Heart left ventricle (tissue), 16 donors: ENCODE results near the gene PRKCI. TPM values are rescaled to one million over a fixed set of nuclear protein-coding genes. Genes with fewer than 3 reads are reported as not detected.
"Not testable (repeated sequence)": the region's sequence is repeated elsewhere in the genome, so short reads cannot be mapped to it uniquely, and the experiment has no call there.

Experiments
- ATAC-seq, 4 donors: fragments of 200-7000 bp; cut with Tn5 transposase; one replicate each; pipeline ENCODE4 v1.9.1; 2020 to 2022; ENCODE audit warnings: moderate library complexity in 4 of 4, mild to moderate bottlenecking in 3 of 4, moderate number of reproducible peaks in 1 of 4
- DNase-seq, 5 donors: peaks; one replicate each; pipeline ENCODE4 v3.0.0-alpha.2; 2020
- H3K27ac ChIP-seq, 12 donors: fragments of 200-600 bp; sonication (generic) in 4 of 12; one replicate each; pipeline versions ENCODE4 v1.5.0 to v1.8.0; 2016 to 2022; ENCODE audit warnings: mild to moderate bottlenecking in 2 of 12
- H3K27me3 ChIP-seq, 9 donors: fragments of 200-600 bp; sonication (generic) in 2 of 9; one replicate each; pipeline versions ENCODE4 v1.5.1 to v1.8.0; 2016 to 2022; ENCODE audit warnings: mild to moderate bottlenecking in 3 of 9
- H3K36me3 ChIP-seq, 9 donors: fragments of 200-600 bp; sonication (generic) in 2 of 9; one replicate each; pipeline versions ENCODE4 v1.5.0 to v1.8.0; 2018 to 2022; ENCODE audit warnings: mild to moderate bottlenecking in 2 of 9
- H3K4me1 ChIP-seq, 12 donors: fragments of 200-600 bp; sonication (generic) in 4 of 12; one replicate each; pipeline versions ENCODE4 v1.5.0 to v1.8.0; 2016 to 2022; ENCODE audit warnings: mild to moderate bottlenecking in 3 of 12
- H3K4me3 ChIP-seq, 12 donors: fragments of 200-600 bp; sonication (generic) in 4 of 12; one replicate each; pipeline versions ENCODE4 v1.5.0 to v1.8.0; 2017 to 2022; ENCODE audit warnings: mild to moderate bottlenecking in 9 of 12, moderate library complexity in 4 of 12
- H3K9me3 ChIP-seq, 12 donors: fragments of 200-600 bp; sonication (generic) in 4 of 12; one replicate each; pipeline versions ENCODE4 v1.5.0 to v1.8.0; 2016 to 2022; ENCODE audit warnings: mild to moderate bottlenecking in 1 of 12
- CTCF ChIP-seq, 12 donors: fragments of 200-600 bp; sonication (generic) in 4 of 12; IDR thresholded peaks; one replicate each; pipeline versions ENCODE4 v1.5.0 to v1.8.0; 2018 to 2022; ENCODE audit warnings: antibody characterized with exemption in 12 of 12, mild to moderate bottlenecking in 5 of 12
- POLR2A ChIP-seq, 2 donors: fragments of 450-650 bp; IDR thresholded peaks; one replicate each; pipeline ENCODE4 v1.6.1; 2017; ENCODE audit warnings: antibody characterized with exemption in 2 of 2, mild to moderate bottlenecking in 2 of 2, moderate library complexity in 2 of 2
- WGBS, 4 donors: extraction: QIAGEN DNeasy Blood & Tissue Kit in 2 of 4; methylation state at CpG; one replicate each; pipeline versions ENCODE4 v1.1.5 to v1.1.7; 2013 to 2018; 5-methylcytosine and 5-hydroxymethylcytosine counted together
- intact Hi-C, 10 donors: fragments of 100-400 bp; cut with DNase I; formaldehyde crosslinking; loops; one replicate each; pipeline versions ENCODE4 v1.11.1 to v1.14.2; 2022
- polyA plus RNA-seq, 2 donors: library from polyadenylated mRNA; stranded (reverse); fragments of 200-250 nt; gene quantifications; one replicate each; pipeline ENCODE4 v1.2.3, GENCODE V29; 2013
- total RNA-seq, 9 donors: library from RNA; depleted of rRNA in 2 of 9; stranded (reverse); fragments of >200 nt in 2 of 9; fragmentation: NEBNext Ultra II Directional in 3 of 9; extraction: Animal tissue kit (Norgen Biotek cat#: 25700) in 3 of 9; gene quantifications; one replicate each; pipeline versions ENCODE4 v1.1.0 to v1.2.4, GENCODE V29; 2016 to 2023
- donor health status: ischemic (EF 13 %, LVEDD 7.1; RV severe dilation, severe dysfunction).
- donor health status: healthy with polysubstance abuse.
- donor health status: DM: no; HTN: yes; CAD: no.
- donor health status: DM: no; HTN: no; CAD: no.
- donor health status: ischemic (EF 25% LVEDD 6.9; RV normal size, moderate dysfunction).
- donor health status: ischemic (EF 25% LVEDD 5.7; RV mildly dilated, moderate dysfunction).
- donor health status: healthy.
- donor health status: DM: yes; HTN: yes; CAD: no.
- donor health status: ischemic (EF 35%, LVEDD 5.7; RV mildly dilated, moderate dysfunction).
- donor health status: nonischemic (EF 11% LVEDD 7.7; RV severe dilation, severe dysfunction).
- donor health status: DM: yes; HTN: yes; CAD: no.
- donor health status: PGD.
- donor health status: ischemic (EF 29% LVEDD 5.4; RV normal size, mild dysfunction).
- donor health status: nonischemic (EF 23%, LVEDD 6.1; RV moderate dilation, normal function).

PRKCI gene
- total and polyA plus RNA-seq, 11 donors, result 4.5 to 26.9 (median 13.9) TPM

DNA sequence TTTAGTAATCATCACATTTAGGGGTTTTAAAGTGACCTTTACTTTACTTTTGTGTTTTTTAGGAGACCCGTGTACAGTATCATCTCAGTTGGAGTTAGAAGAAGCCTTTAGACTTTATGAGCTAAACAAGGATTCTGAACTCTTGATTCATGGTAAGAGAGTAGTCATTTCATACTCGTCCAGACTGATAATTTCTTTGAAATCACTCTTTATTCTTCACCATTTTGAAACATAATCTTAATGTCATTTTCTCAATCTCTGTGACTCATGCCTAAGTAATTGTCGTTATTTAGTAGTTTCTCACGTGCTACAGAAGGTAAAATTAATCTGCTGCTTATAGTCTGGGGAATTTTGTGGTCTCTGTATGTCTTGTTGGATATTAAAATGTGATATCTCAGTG is 37.7 kb downstream of the PRKCI start:
- DNase-seq, result no peak
- no peak overlapping the region for H3K4me3 ChIP-seq
- no peaks in the 10 kb centered on the region for H3K27me3 ChIP-seq
- TF ChIP-seq POLR2A (IDR thresholded peaks at IDR 0.05) (no peak), CTCF (IDR thresholded peaks at IDR 0.05) (no peak)
- no peak overlapping the region for H3K27ac ChIP-seq
- peaks cover 0 to 50% (median 29%) of the 10 kb centered on the region in 9 donors for H3K36me3 ChIP-seq
- H3K4me1 ChIP-seq, result no peaks in the 10 kb centered on the region
- WGBS, 4 donors, result 93 to 95% (median 94%) methylated on average over 4 of the region's 4 CpGs
- intact Hi-C loops, result no loop called here
- peaks cover 0 to 14% (median 2%) of the 10 kb centered on the region in 12 donors for H3K9me3 ChIP-seq
- no peak for ATAC-seq

- Histone ChIP-seq H3K9me3 (no peaks in the 10 kb centered on the region), H3K4me1 (no peaks in the 10 kb centered on the region), H3K4me3 (no peak overlapping the region), H3K36me3 (peaks cover 0 to 80% (median 60%) of the 10 kb centered on the region in 9 donors), H3K27me3 (no peaks in the 10 kb centered on the region), H3K27ac (no peak overlapping the region)
- DNase-seq, result no peak
- ATAC-seq, result no peak
- TF ChIP-seq POLR2A (IDR thresholded peaks at IDR 0.05) (no peak), CTCF (IDR thresholded peaks at IDR 0.05) (no peak)
- intact Hi-C loops, result no loop called here
- 97 to 98% (median 97%) methylated on average over 5 of the region's 5 CpGs for WGBS, 4 donors
These were observed 45.6 kb downstream of the PRKCI start for GRCh38 chr3:170267793-170268192.

DNA sequence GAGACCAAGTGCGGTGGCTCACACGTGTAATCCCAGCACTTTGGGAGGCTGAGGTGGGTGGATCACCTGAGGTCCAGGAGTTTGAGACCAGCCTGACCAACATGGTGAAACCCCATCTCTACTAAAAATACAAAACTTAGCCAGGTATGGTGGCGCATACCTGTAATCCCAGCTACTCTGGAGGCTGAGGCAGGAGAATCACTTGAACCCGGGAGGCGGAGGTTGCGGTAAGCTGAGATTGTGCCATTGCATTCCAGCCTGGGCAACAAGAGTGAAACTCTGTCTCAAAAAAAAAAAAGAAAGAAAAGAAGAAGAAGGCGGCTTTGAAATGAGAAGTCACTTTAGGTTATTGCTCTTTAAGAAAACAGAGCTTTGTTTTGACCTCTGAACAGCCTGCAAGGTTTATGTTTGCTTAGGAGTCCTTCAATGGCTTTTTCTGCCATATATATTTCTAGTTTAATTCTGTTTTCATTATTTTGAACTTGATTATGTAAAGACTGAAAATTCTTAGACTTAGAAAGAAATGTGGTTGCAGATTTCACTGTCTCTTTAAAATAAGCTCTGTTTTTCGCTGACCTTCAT is 47.5 kb downstream of the PRKCI start:
- WGBS, 4 donors, result 95 to 98% (median 97%) methylated on average over 8 of the region's 8 CpGs
- intact Hi-C loops, result not testable (repeated sequence)

GRCh38 chr3:170270282-170270881 is 48.2 kb downstream of the PRKCI start:
- intact Hi-C loops, result no loop called here
- H3K9me3 ChIP-seq, result no peaks in the 10 kb centered on the region
- no peaks in the 10 kb centered on the region for H3K4me1 ChIP-seq
- H3K36me3 ChIP-seq, result peaks cover 0 to 81% (median 67%) of the 10 kb centered on the region in 9 donors
- H3K27me3 ChIP-seq, result no peaks in the 10 kb centered on the region
- WGBS, 4 donors, result 92 to 96% (median 94%) methylated on average over 11 of the region's 11 CpGs
- ATAC-seq (no peak), DNase-seq (no peak)
- TF ChIP-seq CTCF (IDR thresholded peaks at IDR 0.05), result no peak
- TF ChIP-seq POLR2A (IDR thresholded peaks at IDR 0.05), result no peak
- no peak overlapping the region for H3K4me3 ChIP-seq
- H3K27ac ChIP-seq, result no peak overlapping the region

More for the DNA sequence above, 47.5 kb downstream of the PRKCI start:
- not testable (repeated sequence) for H3K4me1 ChIP-seq, H3K9me3 ChIP-seq, ATAC-seq, DNase-seq, H3K27ac ChIP-seq, H3K27me3 ChIP-seq, H3K4me3 ChIP-seq
- H3K36me3 ChIP-seq, result peaks cover 0 to 83% (median 67%) of the 10 kb centered on the region in 9 donors
